RWPE1 (cell line): Measurements from ENCODE around the gene IGIP.

ENCODE experiments used
- CTCF ChIA-PET: fragments of 350-600 bp; sonication (Branson Sonifier 250); formaldehyde crosslinking; extraction: SDS; loops from one replicate; lab custom pipeline; 2021; lab: Yijun Ruan, JAX
- POLR2A ChIA-PET: fragments of 400-600 bp; formaldehyde crosslinking; extraction: SDS; loops from one replicate; lab custom pipeline; 2020; ENCODE audit warnings: antibody characterized with exemption; ENCODE audit not compliant: low non-redundant PET; lab: Yijun Ruan, JAX
- DNase-seq: peaks from one replicate; pipeline ENCODE4 v3.0.0; 2012; ENCODE audit warnings: low spot score
- H3K27ac ChIP-seq: fragments of 450-650 bp; 2 replicates; pipeline ENCODE4 v1.5.1; 2017
- TF ChIP-seq, protein P1 (sequence below): fragments of 450-650 bp; conservative IDR thresholded peaks from 2 replicates; pipeline ENCODE4 v1.5.1; 2017; ENCODE audit warnings: low read depth, mild to moderate bottlenecking

IGIP gene

GRCh38 chr5:140172483-140172882 is 46.7 kb downstream of the IGIP start:
- TF ChIP-seq, protein P1, sequence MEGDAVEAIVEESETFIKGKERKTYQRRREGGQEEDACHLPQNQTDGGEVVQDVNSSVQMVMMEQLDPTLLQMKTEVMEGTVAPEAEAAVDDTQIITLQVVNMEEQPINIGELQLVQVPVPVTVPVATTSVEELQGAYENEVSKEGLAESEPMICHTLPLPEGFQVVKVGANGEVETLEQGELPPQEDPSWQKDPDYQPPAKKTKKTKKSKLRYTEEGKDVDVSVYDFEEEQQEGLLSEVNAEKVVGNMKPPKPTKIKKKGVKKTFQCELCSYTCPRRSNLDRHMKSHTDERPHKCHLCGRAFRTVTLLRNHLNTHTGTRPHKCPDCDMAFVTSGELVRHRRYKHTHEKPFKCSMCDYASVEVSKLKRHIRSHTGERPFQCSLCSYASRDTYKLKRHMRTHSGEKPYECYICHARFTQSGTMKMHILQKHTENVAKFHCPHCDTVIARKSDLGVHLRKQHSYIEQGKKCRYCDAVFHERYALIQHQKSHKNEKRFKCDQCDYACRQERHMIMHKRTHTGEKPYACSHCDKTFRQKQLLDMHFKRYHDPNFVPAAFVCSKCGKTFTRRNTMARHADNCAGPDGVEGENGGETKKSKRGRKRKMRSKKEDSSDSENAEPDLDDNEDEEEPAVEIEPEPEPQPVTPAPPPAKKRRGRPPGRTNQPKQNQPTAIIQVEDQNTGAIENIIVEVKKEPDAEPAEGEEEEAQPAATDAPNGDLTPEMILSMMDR, result no peak
- CTCF ChIA-PET, result no interaction called here
- H3K27ac ChIP-seq, result no peak overlapping the region
- POLR2A ChIA-PET, result no interaction called here
- DNase-seq, result no peak

DNA sequence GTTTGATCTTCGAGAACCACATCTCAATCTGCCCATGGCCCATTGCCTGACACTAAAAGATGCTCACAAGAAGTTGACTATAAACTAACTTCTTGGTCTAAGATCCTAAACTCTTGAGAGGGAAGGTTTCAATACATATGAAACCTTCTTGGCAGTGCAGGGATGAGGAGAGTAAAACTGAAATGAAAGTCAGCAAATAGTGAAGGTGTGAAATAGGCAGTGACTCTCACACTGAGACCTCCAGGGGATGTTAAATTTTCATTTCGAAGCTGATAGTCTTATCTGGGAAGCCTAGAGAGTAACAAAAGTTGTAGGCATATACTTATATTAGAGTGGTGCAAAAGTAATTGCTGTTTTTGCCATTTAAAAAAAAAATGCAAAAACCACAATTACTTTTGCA is 48.3 kb downstream of the IGIP start:
- POLR2A ChIA-PET, result interaction anchor here (0.6 kb wide), 1 partner anchor 23 kb away, joined by 6 read pairs; no protein-coding TSS in a partner anchor
- DNase-seq, result no peak
- TF ChIP-seq, protein P1, result no peak
- CTCF ChIA-PET, result interaction anchor here (0.6 to 1.6 kb wide), 3 partner anchors 17 to 178 kb away, joined by 3 to 7 read pairs (median 4); no protein-coding TSS in a partner anchor
- no peak overlapping the region for H3K27ac ChIP-seq

DNA sequence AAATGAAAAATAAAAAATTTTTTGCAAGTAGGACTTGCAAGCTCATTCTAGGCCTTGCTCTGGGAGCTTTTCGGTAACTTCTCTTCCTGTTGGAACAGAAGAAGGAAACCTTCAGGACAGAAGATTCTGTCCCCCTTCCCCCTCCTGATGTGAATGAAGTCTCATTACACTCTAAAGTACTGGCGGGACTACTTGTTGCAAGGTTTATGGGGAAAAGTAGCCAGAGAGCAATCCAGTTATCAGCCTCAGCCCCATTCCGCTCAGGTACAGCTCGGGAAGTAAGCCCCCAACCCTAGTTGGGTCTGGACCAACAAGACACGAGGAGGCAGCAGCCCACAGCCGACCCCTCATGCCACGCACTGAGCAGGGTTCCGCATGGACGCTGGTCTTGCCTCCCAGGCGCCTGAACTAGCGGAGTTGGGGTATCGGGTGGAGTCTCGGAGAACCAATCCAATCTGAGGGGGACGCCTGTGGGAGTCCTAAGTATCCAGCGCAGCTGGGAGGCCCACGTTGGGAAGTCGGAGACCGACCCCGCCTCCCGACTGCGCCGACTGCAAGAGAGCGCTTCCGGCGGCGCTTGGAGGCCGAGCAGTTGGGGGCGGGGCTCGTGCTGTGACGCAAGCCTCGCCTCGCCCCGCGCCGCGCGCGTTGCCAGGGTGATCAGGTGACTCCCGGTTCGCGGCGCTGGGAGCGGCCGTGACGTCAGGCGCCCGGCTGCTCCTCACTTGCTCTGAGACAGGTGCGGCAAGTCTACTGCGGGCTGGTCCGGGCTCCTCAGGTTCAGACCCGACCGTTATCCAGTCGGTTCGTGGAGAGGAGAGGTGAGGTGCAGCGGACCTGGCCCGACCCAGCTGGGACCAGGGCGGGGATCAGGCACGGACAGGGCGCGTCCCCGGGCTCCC is 49.0 kb downstream of the IGIP start, which contains the start of gene CYSTM1:
TSS of gene CYSTM1 (plus strand) at position 724 of the 902 bp plus-strand sequence. CDS start 19,278 bp downstream, outside the sequence.
- H3K27ac ChIP-seq, result peak within 1 kb of the TSS; percentile 83
- TF ChIP-seq, protein P1, result no peak
- ChIA-PET POLR2A (interaction anchor here (0.6 kb wide), 2 partner anchors 22 to 992 kb away, joined by 3 to 6 read pairs; no protein-coding TSS in a partner anchor), CTCF (interaction anchor here (0.6 to 1.6 kb wide), 5 partner anchors 16 to 196 kb away, joined by 3 to 7 read pairs (median 4); no protein-coding TSS in a partner anchor)
- peak; percentile 99 for DNase-seq

- peak; percentile 74 for DNase-seq
- H3K27ac ChIP-seq, result peak overlapping the region; percentile 83
- ChIA-PET CTCF (interaction anchor here (1.3 to 1.6 kb wide), 3 partner anchors 16 to 176 kb away, joined by 4 to 7 read pairs (median 4); no protein-coding TSS in a partner anchor), POLR2A (interaction anchor here (0.6 kb wide), 1 partner anchor 991 kb away, joined by 3 read pairs; no protein-coding TSS in a partner anchor)
- TF ChIP-seq, protein P1, result no peak
These were observed 49.8 kb downstream of the IGIP start for GRCh38 chr5:140175367-140176030.

DNA sequence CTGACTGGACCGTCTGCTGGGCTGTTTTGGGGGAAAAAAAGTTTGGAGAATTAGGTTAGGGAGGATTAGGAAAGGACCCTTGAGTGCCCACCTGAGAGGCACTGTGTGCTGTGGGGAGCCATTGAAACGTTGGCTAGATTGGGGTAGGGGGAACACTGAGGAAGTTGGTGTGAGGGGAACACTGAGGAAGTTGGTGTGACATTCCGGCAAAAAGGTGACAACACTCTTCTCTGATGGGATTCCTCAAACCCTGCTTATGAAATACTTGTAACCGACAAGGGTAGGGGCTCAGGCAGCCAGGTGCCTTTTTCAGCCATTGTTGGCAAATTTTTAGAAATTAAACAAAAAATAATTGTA is 50.3 kb downstream of the IGIP start:
- H3K27ac ChIP-seq, result peak overlapping the region; percentile 83
- no peak for DNase-seq
- ChIA-PET POLR2A (no interaction called here), CTCF (interaction anchor here (1.3 kb wide), 1 partner anchor 169 kb away, joined by 4 read pairs; no protein-coding TSS in a partner anchor)
- TF ChIP-seq, protein P1, result no peak

DNA sequence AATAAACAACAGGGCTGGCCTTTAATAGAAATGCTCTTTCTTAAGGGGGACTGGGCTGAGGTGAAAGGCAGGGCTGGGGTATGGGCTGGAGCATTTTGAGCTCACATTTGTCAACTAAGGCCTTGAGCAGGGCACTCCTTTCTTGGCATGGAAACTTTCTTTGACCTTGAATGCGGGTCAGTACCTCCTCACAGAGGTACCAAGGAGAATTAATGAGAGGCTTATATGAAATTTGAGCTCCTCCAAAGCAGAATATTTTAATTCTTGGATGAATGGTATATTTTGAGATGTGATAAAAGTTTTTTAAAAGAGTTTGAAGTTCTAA is 52.3 kb downstream of the IGIP start:
- TF ChIP-seq, protein P1, result no peak
- no peak for DNase-seq
- H3K27ac ChIP-seq, result no peak overlapping the region
- POLR2A ChIA-PET, result interaction anchor here (0.6 kb wide), 1 partner anchor 35 kb away, joined by 4 read pairs; no protein-coding TSS in a partner anchor
- CTCF ChIA-PET, result interaction anchor here (0.6 to 1.6 kb wide), 5 partner anchors 58 to 210 kb away, joined by 3 to 8 read pairs (median 3); no protein-coding TSS in a partner anchor
